ENCODE data around the gene ARL3. TPM values are rescaled to one million over a fixed set of nuclear protein-coding genes. Genes with fewer than 3 reads are reported as not detected.
A peak's percentile ranks its signal among the peaks of the same experiment; 100 is the strongest.
"Not testable (repeated sequence)": the region's sequence is repeated elsewhere in the genome, so short reads cannot be mapped to it uniquely, and the experiment has no call there.

The ARL3 gene
- total RNA-seq, 5 donors from 2014 or later (not counting 1 experiment from before 2014, with no cell fraction given), result 2.7 to 5.0 (median 3.5) TPM

GRCh38 chr10:102721954-102722353 lies 7.8 kb upstream of the ARL3 start:
- CTCF ChIA-PET, result interaction anchor here in 1 of 2 donors (1.1 kb wide), 1 partner anchor 14 kb away, joined by 4 read pairs; no protein-coding TSS in a partner anchor
- 75% methylated on average over 4 of the region's 4 CpGs for WGBS (ENCODE audit: insufficient coverage)

GRCh38 chr10:102720775-102721301 lies 6.6 kb upstream of the ARL3 start:
- ATAC-seq (replicated peaks in 1 of 4), result no peak
- Histone ChIP-seq H3K27ac (ENCODE audit: low read length) (no peak overlapping the region), H3K9me3 (no peaks in the 10 kb centered on the region), H3K4me3 (ENCODE audit: control insufficient read depth in 1 of 2, extremely low read depth in 1 of 2, low read length in 1 of 2) (no peak overlapping the region), H3K4me1 (ENCODE audit: control insufficient read depth in 1 of 2, extremely low read depth in 1 of 2, insufficient read depth in 2 of 2, low read length in 2 of 2) (peaks cover 5 to 9% of the 10 kb centered on the region in 2 experiments), H3K36me3 (ENCODE audit: control insufficient read depth in 2 of 2, extremely low read depth in 1 of 2, insufficient read depth in 1 of 2, low read length in 1 of 2) (peaks cover 3 to 9% of the 10 kb centered on the region in 2 donors), H3K27me3 (replicated peaks in 1 of 2; ENCODE audit: control insufficient read depth in 2 of 2, extremely low read depth in 1 of 2, insufficient read depth in 2 of 2, low read length in 1 of 2) (no peaks in the 10 kb centered on the region)
- Mint-ChIP-seq H3K4me3 (no peak overlapping the region), H3K4me1 (peaks cover 28 to 40% (median 31%) of the 10 kb centered on the region in 3 donors), H3K27ac (no peak overlapping the region), H3K36me3 (peaks cover 22% of the 10 kb centered on the region), H3K27me3 (no peaks in the 10 kb centered on the region), H3K9me3 (peaks cover 0 to 4% (median 0%) of the 10 kb centered on the region in 3 donors)
- no CpG with 5 or more reads among the region's 6 CpGs for WGBS (ENCODE audit: insufficient coverage)
- POLR2A ChIA-PET, result interaction anchor here (0.6 to 1.0 kb wide), 4 partner anchors 14 to 501 kb away, joined by 3 to 4 read pairs (median 3); no protein-coding TSS in a partner anchor
- no peak for DNase-seq
- CTCF ChIA-PET, result interaction anchor here (0.6 to 1.1 kb wide), 5 partner anchors 13 to 881 kb away, joined by 3 to 6 read pairs (median 3); no protein-coding TSS in a partner anchor

More at GRCh38 chr10:102721954-102722353, 7.8 kb upstream of the ARL3 start:
- Histone ChIP-seq H3K9me3 (no peaks in the 10 kb centered on the region), H3K27me3 (replicated peaks in 1 of 2; ENCODE audit: control insufficient read depth in 2 of 2, extremely low read depth in 1 of 2, insufficient read depth in 2 of 2, low read length in 1 of 2) (no peaks in the 10 kb centered on the region), H3K36me3 (ENCODE audit: control insufficient read depth in 2 of 2, extremely low read depth in 1 of 2, insufficient read depth in 1 of 2, low read length in 1 of 2) (peaks cover 12 to 17% of the 10 kb centered on the region in 2 donors), H3K4me3 (ENCODE audit: control insufficient read depth in 1 of 2, extremely low read depth in 1 of 2, low read length in 1 of 2) (no peak overlapping the region), H3K27ac (ENCODE audit: low read length) (no peak overlapping the region), H3K4me1 (ENCODE audit: control insufficient read depth in 1 of 2, extremely low read depth in 1 of 2, insufficient read depth in 2 of 2, low read length in 2 of 2) (peaks cover 5 to 7% of the 10 kb centered on the region in 2 experiments)
- Mint-ChIP-seq H3K9me3 (peaks cover 0 to 4% (median 0%) of the 10 kb centered on the region in 3 donors), H3K27ac (no peak overlapping the region), H3K27me3 (no peaks in the 10 kb centered on the region), H3K4me3 (no peak overlapping the region), H3K36me3 (peaks cover 29% of the 10 kb centered on the region), H3K4me1 (peaks cover 19 to 32% (median 23%) of the 10 kb centered on the region in 3 donors)
- DNase-seq, result no peak
- POLR2A ChIA-PET, result no interaction called here
- no peak for ATAC-seq (replicated peaks in 1 of 4)

- no peak for DNase-seq
- Mint-ChIP-seq H3K4me1 (peaks cover 30 to 42% (median 34%) of the 10 kb centered on the region in 3 donors), H3K27ac (no peak overlapping the region), H3K9me3 (peaks cover 0 to 4% (median 0%) of the 10 kb centered on the region in 3 donors), H3K4me3 (no peak overlapping the region), H3K27me3 (no peaks in the 10 kb centered on the region), H3K36me3 (peaks cover 22% of the 10 kb centered on the region)
- peaks cover 8 to 9% of the 10 kb centered on the region in 2 experiments for H3K4me1 ChIP-seq (ENCODE audit: control insufficient read depth in 1 of 2, extremely low read depth in 1 of 2, insufficient read depth in 2 of 2, low read length in 2 of 2)
- peaks cover 3 to 9% of the 10 kb centered on the region in 2 donors for H3K36me3 ChIP-seq (ENCODE audit: control insufficient read depth in 2 of 2, extremely low read depth in 1 of 2, insufficient read depth in 1 of 2, low read length in 1 of 2)
- POLR2A ChIA-PET, result interaction anchor here (0.6 to 0.8 kb wide), 3 partner anchors 13 to 500 kb away, joined by 3 to 4 read pairs (median 3); no protein-coding TSS in a partner anchor
- CTCF ChIA-PET, result interaction anchor here (0.6 to 0.7 kb wide), 4 partner anchors 51 to 690 kb away, joined by 3 read pairs; no protein-coding TSS in a partner anchor
- WGBS (ENCODE audit: insufficient coverage), result 100% methylated on average over 1 of the region's 3 CpGs
- no peak overlapping the region for H3K27ac ChIP-seq (ENCODE audit: low read length)
- no peak for ATAC-seq (replicated peaks in 1 of 4)
- H3K4me3 ChIP-seq (ENCODE audit: control insufficient read depth in 1 of 2, extremely low read depth in 1 of 2, low read length in 1 of 2), result no peak overlapping the region
- H3K27me3 ChIP-seq (replicated peaks in 1 of 2; ENCODE audit: control insufficient read depth in 2 of 2, extremely low read depth in 1 of 2, insufficient read depth in 2 of 2, low read length in 1 of 2), result no peaks in the 10 kb centered on the region
- no peaks in the 10 kb centered on the region for H3K9me3 ChIP-seq
Observed at GRCh38 chr10:102720337-102720736, 6.1 kb upstream of the ARL3 start.

- Histone ChIP-seq H3K9me3 (no peaks in the 10 kb centered on the region), H3K27ac (ENCODE audit: low read length) (no peak overlapping the region), H3K27me3 (replicated peaks in 1 of 2; ENCODE audit: control insufficient read depth in 2 of 2, extremely low read depth in 1 of 2, insufficient read depth in 2 of 2, low read length in 1 of 2) (no peaks in the 10 kb centered on the region), H3K4me3 (ENCODE audit: control insufficient read depth in 1 of 2, extremely low read depth in 1 of 2, low read length in 1 of 2) (no peak overlapping the region), H3K36me3 (ENCODE audit: control insufficient read depth in 2 of 2, extremely low read depth in 1 of 2, insufficient read depth in 1 of 2, low read length in 1 of 2) (peaks cover 3 to 6% of the 10 kb centered on the region in 2 donors), H3K4me1 (ENCODE audit: control insufficient read depth in 1 of 2, extremely low read depth in 1 of 2, insufficient read depth in 2 of 2, low read length in 2 of 2) (peaks cover 12 to 22% of the 10 kb centered on the region in 2 experiments)
- H3K27ac Mint-ChIP-seq, result peak overlapping the region in 1 of 2 donors; percentile 21
- H3K36me3 Mint-ChIP-seq, result peaks cover 16% of the 10 kb centered on the region
- H3K4me3 Mint-ChIP-seq, result no peak overlapping the region
- DNase-seq (no peak), ATAC-seq (replicated peaks in 1 of 4) (no peak)
- peaks cover 40 to 48% (median 41%) of the 10 kb centered on the region in 3 donors for H3K4me1 Mint-ChIP-seq
- POLR2A ChIA-PET, result no interaction called here
- H3K9me3 Mint-ChIP-seq, result no peaks in the 10 kb centered on the region
- WGBS (ENCODE audit: insufficient coverage), result 92% methylated on average over 2 of the region's 3 CpGs
- no peaks in the 10 kb centered on the region for H3K27me3 Mint-ChIP-seq
- CTCF ChIA-PET, result no interaction called here
Observed at GRCh38 chr10:102718220-102718619, 4.0 kb upstream of the ARL3 start.

GRCh38 chr10:102716900-102717565 lies 2.8 kb upstream of the ARL3 start:
- H3K27me3 Mint-ChIP-seq; ATAC-seq (replicated peaks in 1 of 4); H3K9me3 Mint-ChIP-seq; H3K27ac ChIP-seq (ENCODE audit: low read length); H3K27me3 ChIP-seq (replicated peaks in 1 of 2; ENCODE audit: control insufficient read depth in 2 of 2, extremely low read depth in 1 of 2, insufficient read depth in 2 of 2, low read length in 1 of 2); H3K4me3 ChIP-seq (ENCODE audit: control insufficient read depth in 1 of 2, extremely low read depth in 1 of 2, low read length in 1 of 2); H3K9me3 ChIP-seq; H3K36me3 ChIP-seq (ENCODE audit: control insufficient read depth in 2 of 2, extremely low read depth in 1 of 2, insufficient read depth in 1 of 2, low read length in 1 of 2); CTCF ChIA-PET; DNase-seq: not testable (repeated sequence)
- peak overlapping the region in 1 of 3 donors; percentile 4 for H3K4me3 Mint-ChIP-seq
- H3K27ac Mint-ChIP-seq, result peak overlapping the region in 1 of 2 donors; percentile 11
- H3K4me1 ChIP-seq (ENCODE audit: control insufficient read depth in 1 of 2, extremely low read depth in 1 of 2, insufficient read depth in 2 of 2, low read length in 2 of 2), result peaks cover 16 to 22% of the 10 kb centered on the region in 2 experiments
- peaks cover 47 to 58% (median 50%) of the 10 kb centered on the region in 3 donors for H3K4me1 Mint-ChIP-seq
- whole genome bisulfite sequencing (ENCODE audit: insufficient coverage), result 100% methylated on average over 7 of the region's 18 CpGs
- peaks cover 16% of the 10 kb centered on the region for H3K36me3 Mint-ChIP-seq
- POLR2A ChIA-PET, result interaction anchor here in 1 of 2 donors (0.7 kb wide), 2 partner anchors 28 to 697 kb away, joined by 3 to 5 read pairs; no protein-coding TSS in a partner anchor

GRCh38 chr10:102715880-102716279 lies 1.7 kb upstream of the ARL3 start:
- ChIA-PET POLR2A (interaction anchor here in 1 of 2 donors (0.7 kb wide), 1 partner anchor 24 kb away, joined by 6 read pairs; no protein-coding TSS in a partner anchor), CTCF (interaction anchor here in 1 of 2 donors (0.6 to 0.7 kb wide), 4 partner anchors 50 to 97 kb away, joined by 3 to 9 read pairs (median 4); no protein-coding TSS in a partner anchor)
- peak overlapping the region in 1 of 2 donors; percentile 68 for H3K27ac Mint-ChIP-seq
- WGBS (ENCODE audit: insufficient coverage), result no CpG with 5 or more reads among the region's 1 CpG
- ATAC-seq (replicated peaks in 1 of 4), result no peak
- peaks cover 47 to 62% (median 47%) of the 10 kb centered on the region in 3 donors for H3K4me1 Mint-ChIP-seq
- no peaks in the 10 kb centered on the region for H3K9me3 ChIP-seq
- H3K36me3 Mint-ChIP-seq, result peaks cover 16% of the 10 kb centered on the region
- H3K27ac ChIP-seq (ENCODE audit: low read length), result no peak overlapping the region
- DNase-seq, result no peak
- peaks cover 3 to 6% of the 10 kb centered on the region in 2 donors for H3K36me3 ChIP-seq (ENCODE audit: control insufficient read depth in 2 of 2, extremely low read depth in 1 of 2, insufficient read depth in 1 of 2, low read length in 1 of 2)
- no peak overlapping the region for H3K4me3 ChIP-seq (ENCODE audit: control insufficient read depth in 1 of 2, extremely low read depth in 1 of 2, low read length in 1 of 2)
- peaks cover 14 to 22% of the 10 kb centered on the region in 2 experiments for H3K4me1 ChIP-seq (ENCODE audit: control insufficient read depth in 1 of 2, extremely low read depth in 1 of 2, insufficient read depth in 2 of 2, low read length in 2 of 2)
- H3K27me3 ChIP-seq (replicated peaks in 1 of 2; ENCODE audit: control insufficient read depth in 2 of 2, extremely low read depth in 1 of 2, insufficient read depth in 2 of 2, low read length in 1 of 2), result no peaks in the 10 kb centered on the region
- no peaks in the 10 kb centered on the region for H3K9me3 Mint-ChIP-seq
- H3K27me3 Mint-ChIP-seq, result no peaks in the 10 kb centered on the region
- peak overlapping the region; percentile 37 to 97 (median 61) for H3K4me3 Mint-ChIP-seq
